ENCODE results near the gene CEND1.

Gene CEND1

GRCh38 chr11:777288-778255 lies 12.3 kb downstream of the CEND1 start, which contains the start of gene GATD1:
GATD1 (minus strand) TSS chr11:777487; CDS start chr11:777462, 25 bp downstream.
- DNase-seq (ENCODE audit: low read depth in 2 of 2), result peak; percentile 63 to 69

- no peak for DNase-seq (ENCODE audit: low read depth in 2 of 2)
These were observed 13.2 kb downstream of the CEND1 start for GRCh38 chr11:776561-777287.

DNA sequence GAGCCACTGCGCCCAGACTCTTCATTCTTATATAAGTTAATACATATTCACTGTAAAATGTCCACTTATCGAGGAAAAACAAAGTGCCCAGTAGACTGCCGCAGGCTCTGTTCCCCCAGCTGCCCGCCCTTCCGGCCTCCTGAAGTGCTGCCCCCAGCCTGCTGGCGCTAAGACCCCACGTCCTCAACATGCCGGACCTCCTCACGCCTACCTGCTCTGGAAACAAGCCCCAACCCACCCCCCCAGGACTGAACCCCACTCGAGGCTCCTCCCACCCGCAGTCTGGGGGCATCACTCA lies 13.7 kb downstream of the CEND1 start:
- DNase-seq (ENCODE audit: low read depth in 2 of 2), result no peak

DNA sequence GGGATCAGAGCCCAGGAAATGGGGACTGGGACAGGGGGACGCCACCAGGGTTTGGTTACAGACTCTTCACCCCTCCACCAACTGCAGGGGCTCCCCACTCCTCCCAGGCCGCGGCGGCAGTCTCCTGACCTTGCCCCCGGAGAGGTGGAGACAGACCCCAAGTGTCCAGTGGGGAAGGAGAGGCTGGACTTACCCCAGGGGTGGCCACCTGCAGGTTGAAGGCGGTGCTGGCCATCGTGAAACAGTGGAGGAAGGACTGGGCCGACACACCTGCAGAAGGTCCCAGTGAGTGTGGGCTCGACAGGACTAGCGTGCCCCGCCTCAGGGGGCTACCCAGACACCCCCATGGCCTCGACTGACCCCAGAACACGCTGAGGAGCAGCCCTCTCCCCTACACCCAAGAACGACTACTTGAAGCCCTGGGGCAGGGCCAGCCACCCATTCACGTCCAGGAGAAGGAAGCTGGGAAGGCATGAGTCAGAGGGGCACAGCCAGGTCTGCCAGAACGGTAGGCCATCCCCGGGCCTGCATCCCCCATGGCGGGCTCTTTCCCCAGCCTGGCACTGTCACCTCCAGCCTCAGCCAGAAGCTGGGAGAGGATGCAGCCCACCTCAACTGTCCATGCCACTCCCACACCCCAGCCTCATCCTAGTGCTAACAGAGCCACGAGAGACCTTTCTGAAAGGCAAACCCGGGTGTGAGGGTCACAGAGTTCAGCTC lies 14.9 kb downstream of the CEND1 start:
- DNase-seq (ENCODE audit: low read depth in 2 of 2), result no peak

GRCh38 chr11:773830-774229 lies 16.1 kb downstream of the CEND1 start:
- no peak for DNase-seq (ENCODE audit: low read depth in 2 of 2)

- DNase-seq (ENCODE audit: low read depth in 2 of 2), result no peak
These were observed 16.5 kb downstream of the CEND1 start for GRCh38 chr11:773425-773824.

GRCh38 chr11:772429-773390 lies 17.2 kb downstream of the CEND1 start:
- no peak for DNase-seq (ENCODE audit: low read depth in 2 of 2)

DNA sequence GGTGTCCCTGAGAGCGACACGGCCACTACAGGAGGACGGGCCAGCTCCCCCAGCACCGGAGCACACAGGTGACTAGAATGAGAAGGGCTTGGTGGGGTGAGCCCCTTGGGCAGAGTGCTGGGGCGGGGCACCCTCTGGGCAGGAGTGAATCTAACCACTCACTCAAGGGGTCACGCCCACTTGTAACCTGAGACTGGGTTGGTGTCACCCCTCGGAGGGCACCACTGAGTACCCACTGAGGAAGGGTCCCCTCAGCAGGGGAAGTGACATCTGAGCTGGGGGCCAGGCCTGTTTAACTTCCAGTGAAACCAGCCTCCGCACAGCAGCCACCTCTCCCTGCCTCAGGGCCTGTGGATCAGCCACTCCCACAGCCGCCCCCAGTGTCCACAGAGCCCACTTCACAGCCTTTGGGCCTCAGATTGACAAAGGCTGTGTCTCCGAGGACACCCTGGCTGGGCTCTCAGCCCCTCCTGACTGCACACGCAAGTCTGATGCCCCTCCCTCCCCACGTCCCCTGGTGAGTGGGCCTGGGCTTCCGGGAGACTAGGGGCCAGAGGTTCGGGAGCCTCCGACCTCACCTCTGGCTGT lies 18.2 kb downstream of the CEND1 start:
- no peak for DNase-seq (ENCODE audit: low read depth in 2 of 2)

DNA sequence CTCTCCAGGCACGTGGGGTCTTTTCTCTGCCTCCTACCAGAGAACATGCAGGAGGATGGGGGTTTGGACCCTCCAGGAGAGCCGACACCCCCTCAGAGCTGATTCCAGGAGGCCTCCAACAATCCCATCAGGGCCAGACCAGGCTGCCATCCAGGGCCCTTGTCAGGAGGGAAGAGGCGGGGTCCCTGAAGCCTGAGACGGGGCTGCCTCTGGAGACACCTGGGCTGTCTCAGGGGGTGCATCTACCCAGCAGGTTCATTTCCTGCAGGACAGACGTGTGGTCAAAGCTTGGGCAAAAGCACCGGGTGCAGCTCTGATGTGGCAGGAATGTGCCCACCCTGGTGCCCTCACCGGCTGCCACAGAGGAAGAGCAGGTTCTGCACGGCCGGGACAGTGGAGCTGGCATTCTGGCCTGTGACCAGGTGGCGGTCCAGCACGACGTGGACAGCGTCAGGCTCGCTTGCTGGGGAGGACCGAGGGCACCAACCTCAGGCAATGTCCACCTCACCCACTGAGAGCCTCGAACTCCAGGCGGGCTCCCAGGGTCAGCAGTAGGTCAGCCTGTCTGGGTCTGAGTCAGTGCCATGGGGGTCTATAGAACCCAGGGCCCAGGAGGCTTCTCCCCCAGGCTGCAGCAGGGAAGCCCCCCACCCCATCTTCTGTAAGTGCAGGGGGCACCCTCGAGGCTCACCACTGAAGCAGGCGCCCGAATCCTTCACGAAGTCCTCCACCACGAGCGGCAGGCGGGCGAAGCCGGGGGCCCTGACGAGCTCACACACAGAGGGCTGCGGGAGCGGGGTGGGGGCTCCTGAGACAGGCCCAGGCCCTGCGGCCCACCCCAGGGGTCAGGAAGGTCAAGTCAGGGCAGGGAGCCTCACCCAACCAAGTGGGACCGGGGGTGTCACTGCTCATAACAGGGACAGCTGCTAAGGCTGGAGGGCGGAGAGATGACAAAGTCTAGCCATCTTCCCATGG lies 19.0 kb downstream of the CEND1 start:
- DNase-seq (ENCODE audit: low read depth in 2 of 2), result no peak

- DNase-seq (ENCODE audit: low read depth in 2 of 2), result no peak
These were observed 19.8 kb downstream of the CEND1 start for GRCh38 chr11:769887-770641.

DNA sequence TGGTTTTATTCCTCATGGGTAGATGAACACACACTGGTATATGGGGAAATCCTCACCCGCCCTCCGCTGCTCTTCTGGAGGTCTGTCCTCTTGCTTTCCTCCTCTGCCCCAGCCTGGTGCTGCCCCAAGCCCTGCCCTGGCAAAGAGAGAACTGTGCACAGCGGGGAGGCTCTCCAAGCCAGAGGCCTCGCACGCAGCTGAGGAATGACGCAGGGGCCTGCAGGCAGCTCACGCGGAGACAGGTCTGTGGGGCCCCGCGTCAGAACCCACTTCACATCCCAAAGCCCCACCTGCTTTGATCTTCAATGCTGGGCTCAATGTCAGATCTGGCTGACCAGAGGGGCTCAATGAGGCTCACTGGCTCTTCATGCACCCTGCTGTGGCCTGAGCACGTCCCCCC lies 22.7 kb downstream of the CEND1 start:
- no peak for DNase-seq (ENCODE audit: low read depth in 2 of 2)

DNA sequence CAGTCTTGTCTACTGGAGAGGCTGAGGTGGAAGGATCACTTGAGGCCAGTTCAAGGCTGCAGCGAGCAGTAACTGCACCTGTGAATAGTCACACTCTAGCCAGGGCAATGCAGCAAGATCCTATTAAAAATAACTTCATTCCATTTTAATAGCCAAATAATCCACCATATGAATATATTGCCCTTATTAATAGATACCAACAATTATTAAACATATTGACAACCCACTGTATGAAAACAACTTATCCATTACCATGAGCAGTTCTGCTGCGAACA lies 23.0 kb downstream of the CEND1 start:
- DNase-seq (ENCODE audit: low read depth in 2 of 2), result no peak

DNA sequence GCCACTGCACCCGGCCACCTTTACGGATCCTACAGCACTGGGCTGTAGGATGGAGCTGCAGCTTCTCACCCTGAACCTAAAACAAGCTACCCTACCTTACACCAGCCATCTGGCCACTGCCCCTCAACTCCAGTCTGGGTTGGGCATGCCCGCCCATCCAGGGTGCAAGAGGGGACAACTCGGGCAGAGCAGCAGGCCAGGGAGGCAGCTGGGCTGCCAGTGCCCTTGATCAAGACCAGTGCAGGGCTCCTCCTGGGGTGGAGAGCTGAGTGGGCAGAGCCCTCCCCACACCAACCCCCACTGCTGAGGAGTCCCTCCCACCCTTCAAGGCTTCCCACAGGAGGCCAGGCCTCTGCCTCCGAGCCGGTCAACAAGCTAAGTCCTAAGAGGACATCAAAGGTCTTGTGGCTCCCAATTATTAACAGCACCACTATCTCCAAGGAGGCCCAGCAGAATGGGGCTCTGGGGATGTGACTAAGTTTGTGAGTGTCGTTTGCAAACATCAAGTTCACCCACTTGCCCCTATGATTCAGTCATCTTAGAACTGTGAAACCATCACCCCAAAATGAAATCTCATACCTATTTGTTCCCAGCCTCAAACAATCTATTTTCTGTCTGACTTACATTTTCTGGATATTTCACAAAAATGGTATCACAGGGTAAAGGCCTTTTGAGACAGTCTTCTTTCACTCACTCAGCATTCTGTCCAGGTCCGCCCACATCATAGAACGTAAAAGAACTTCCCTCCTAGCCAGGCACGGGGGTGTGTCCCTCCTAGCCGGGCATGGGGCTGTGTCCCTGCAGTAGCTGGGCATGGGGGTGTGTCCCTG lies 23.6 kb downstream of the CEND1 start:
- no peak for DNase-seq (ENCODE audit: low read depth in 2 of 2)

- no peak for DNase-seq (ENCODE audit: low read depth in 2 of 2)
These were observed 24.1 kb downstream of the CEND1 start for GRCh38 chr11:765802-766091.

- DNase-seq (ENCODE audit: low read depth in 2 of 2), result no peak
These were observed 24.7 kb downstream of the CEND1 start for GRCh38 chr11:765025-765801.

DNA sequence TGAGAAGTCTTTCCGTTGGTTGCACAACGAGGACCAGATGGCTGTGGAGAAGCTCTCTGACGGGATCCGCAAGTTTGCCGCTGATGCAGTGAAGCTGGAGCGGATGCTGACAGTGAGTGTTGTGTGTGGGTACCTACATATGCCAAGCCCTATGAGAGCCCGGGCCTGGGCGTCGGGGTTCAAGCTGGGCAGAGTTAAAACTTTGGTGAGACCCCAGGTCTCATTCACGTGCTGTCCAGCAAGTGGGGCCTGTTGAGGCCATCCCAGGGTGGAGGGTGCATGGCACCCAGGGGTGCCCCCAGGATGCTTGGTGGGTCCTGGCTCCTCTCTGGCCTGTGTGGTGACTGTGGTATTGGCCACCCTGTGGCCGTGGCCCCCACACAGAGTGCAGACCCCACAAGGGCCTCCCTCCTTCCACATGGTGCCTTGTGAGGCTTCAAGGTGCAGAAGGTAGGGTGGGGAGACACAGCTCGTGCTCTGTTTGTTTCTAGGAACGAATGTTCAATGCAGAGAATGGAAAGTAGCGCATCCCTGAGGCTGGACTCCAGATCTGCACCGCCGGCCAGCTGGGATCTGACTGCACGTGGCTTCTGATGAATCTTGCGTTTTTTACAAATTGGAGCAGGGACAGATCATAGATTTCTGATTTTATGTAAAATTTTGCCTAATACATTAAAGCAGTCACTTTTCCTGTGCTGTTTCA lies 25.4 kb downstream of the CEND1 start:
- no peak for DNase-seq (ENCODE audit: low read depth in 2 of 2)

Data from fibroblast of skin of left quadriceps (primary cell).